ENCODE measurements around the gene SSTR3. TPM values are rescaled to one million over a fixed set of nuclear protein-coding genes. Genes with fewer than 3 reads are reported as not detected.
A peak's percentile ranks its signal among the peaks of the same experiment; 100 is the strongest.

SSTR3 gene
- total RNA-seq, 1 donor: not detected

GRCh38 chr22:37192204-37192603 is 20.1 kb downstream of the SSTR3 start:
- no peak overlapping the region for H3K4me3 ChIP-seq (ENCODE audit: low read depth, low read length)
- DNase-seq (ENCODE audit: low read depth): no peak
- TF ChIP-seq CTCF (IDR thresholded peaks at IDR 0.05; ENCODE audit: insufficient read depth, low read depth, low read length): no peak

DNA sequence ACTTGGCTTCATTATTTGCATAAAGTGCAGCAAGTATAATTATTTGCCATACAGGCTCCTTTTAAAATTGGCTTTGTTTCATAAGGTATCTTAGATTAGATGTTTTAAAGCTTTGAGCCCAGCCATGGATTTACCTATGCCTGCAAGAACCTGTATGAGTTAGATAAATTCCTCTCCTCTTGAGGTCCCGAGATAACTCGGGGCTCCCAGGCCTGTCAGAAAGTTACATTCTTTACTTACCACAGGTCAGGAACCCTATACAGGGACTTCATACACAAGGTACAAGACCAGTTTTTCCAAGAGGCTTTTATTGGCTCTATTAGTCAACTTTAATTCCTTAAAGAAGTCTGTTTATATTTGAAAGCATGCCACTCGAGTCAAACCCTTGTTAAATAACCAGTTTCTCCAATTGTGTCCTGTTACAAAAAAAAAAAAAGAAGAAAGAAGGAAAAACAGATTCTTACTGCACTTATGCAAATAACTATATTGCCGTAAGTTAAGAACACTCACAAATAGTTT is 22.0 kb downstream of the SSTR3 start:
- DNase-seq (ENCODE audit: low read depth): peak; percentile 45
- H3K4me3 ChIP-seq (ENCODE audit: low read depth, low read length): no peak overlapping the region
- TF ChIP-seq CTCF (IDR thresholded peaks at IDR 0.05; ENCODE audit: insufficient read depth, low read depth, low read length): no peak

- no peak for TF ChIP-seq CTCF (IDR thresholded peaks at IDR 0.05; ENCODE audit: insufficient read depth, low read depth, low read length)
- peak; percentile 38 for DNase-seq (ENCODE audit: low read depth)
- no peak overlapping the region for H3K4me3 ChIP-seq (ENCODE audit: low read depth, low read length)
These were observed 23.3 kb downstream of the SSTR3 start for GRCh38 chr22:37188901-37189466.

- peak; percentile 69 for DNase-seq (ENCODE audit: low read depth)
- peak within 1 kb of the TSS; percentile 72 for H3K4me3 ChIP-seq (ENCODE audit: low read depth, low read length)
- TF ChIP-seq CTCF (IDR thresholded peaks at IDR 0.05; ENCODE audit: insufficient read depth, low read depth, low read length): no peak
These were observed 24.2 kb downstream of the SSTR3 start, which contains the start of gene C1QTNF6 for GRCh38 chr22:37187891-37188761. TSS of gene C1QTNF6 (minus strand) at chr22:37188247. CDS start at chr22:37188213, 34 bp downstream.

GRCh38 chr22:37187552-37187890 is 24.8 kb downstream of the SSTR3 start:
- TF ChIP-seq CTCF (IDR thresholded peaks at IDR 0.05; ENCODE audit: insufficient read depth, low read depth, low read length): no peak
- H3K4me3 ChIP-seq (ENCODE audit: low read depth, low read length): peak overlapping the region; percentile 72
- DNase-seq (ENCODE audit: low read depth): peak; percentile 81

DNA sequence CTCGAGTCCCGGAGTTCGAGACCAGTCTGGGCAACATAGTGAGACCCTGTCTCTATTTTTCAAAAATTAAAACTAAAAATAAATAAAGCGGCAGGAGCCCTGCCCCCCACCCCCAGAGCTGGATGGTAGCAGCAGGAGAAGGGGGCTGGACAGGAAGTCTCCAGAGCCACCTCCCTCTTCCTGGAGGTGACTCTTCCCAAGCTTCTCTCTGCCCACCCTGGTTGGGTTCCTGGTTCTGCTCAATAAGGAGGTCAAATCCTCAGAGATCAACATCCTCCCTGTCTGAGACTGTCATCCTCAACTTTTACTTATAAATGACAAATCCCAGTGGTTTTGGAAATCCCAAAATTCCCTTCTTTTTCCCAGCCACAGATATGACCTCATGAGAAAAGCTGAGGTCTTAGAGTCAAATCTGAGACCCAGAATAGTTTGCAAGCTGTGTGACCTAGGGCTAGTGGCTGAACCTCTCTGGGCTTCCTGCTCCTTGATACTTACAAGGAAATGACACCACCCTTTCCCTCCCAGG is 25.2 kb downstream of the SSTR3 start:
- H3K4me3 ChIP-seq (ENCODE audit: low read depth, low read length): peak overlapping the region; percentile 72
- TF ChIP-seq CTCF (IDR thresholded peaks at IDR 0.05; ENCODE audit: insufficient read depth, low read depth, low read length): no peak
- peak; percentile 31 for DNase-seq (ENCODE audit: low read depth)

Measured in fibroblast of villous mesenchyme (primary cell).